A673 (cell line): ENCODE results near the gene NAA40.

Experiments used
- EZH2 ChIP-seq: fragments of 200-600 bp; sonication (generic); IDR thresholded peaks from 2 replicates; pipeline ENCODE4 v1.6.1; 2017; ENCODE audit warnings: borderline replicate concordance, low read depth, mild to moderate bottlenecking, mixed read lengths, antibody characterized with exemption, low read length; ENCODE audit not compliant: poor library complexity, severe bottlenecking
- TF ChIP-seq, protein P1 (sequence below): fragments of 300-800, 200-600 bp; sonication (generic); conservative IDR thresholded peaks from 2 replicates; pipeline ENCODE4 v1.5.1; 2017; ENCODE audit warnings: low read depth, mild to moderate bottlenecking, antibody characterized with exemption, low read length, moderate library complexity, mixed read lengths

DNA sequence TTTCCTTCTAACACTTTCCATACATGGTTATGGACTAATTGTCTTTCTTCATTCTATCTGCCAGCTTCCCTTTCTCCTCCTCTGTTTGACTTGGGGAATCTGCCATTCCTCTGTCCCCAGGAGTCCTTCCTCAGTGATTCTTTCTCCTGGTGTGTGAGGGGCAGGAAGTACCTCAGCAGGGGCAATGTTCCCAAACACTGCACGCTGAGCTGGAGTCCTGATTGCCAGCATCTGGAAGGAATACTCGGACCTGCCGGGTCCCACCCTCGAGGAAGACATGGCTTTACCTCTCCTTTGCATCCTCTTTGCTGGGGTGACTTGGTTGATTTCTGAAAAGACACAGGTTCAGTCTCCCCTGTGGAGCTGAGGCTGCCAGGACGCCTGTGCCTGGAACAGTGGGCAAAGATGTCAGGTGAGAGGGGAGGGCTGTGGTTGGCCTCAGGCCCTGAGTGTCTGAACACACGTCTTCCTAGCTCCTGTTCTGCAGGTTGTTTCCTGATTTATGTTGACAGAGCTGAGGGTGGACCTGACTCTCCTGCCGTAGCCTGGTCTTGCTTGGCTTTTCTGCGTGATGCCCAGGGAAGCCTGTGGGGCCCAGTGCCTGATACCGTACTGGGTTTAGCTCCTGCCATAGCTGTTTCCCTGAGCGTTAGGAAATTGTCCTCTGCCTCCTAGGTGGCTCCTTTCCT, 39.9 kb downstream of the NAA40 start:
- TF ChIP-seq, protein P1, sequence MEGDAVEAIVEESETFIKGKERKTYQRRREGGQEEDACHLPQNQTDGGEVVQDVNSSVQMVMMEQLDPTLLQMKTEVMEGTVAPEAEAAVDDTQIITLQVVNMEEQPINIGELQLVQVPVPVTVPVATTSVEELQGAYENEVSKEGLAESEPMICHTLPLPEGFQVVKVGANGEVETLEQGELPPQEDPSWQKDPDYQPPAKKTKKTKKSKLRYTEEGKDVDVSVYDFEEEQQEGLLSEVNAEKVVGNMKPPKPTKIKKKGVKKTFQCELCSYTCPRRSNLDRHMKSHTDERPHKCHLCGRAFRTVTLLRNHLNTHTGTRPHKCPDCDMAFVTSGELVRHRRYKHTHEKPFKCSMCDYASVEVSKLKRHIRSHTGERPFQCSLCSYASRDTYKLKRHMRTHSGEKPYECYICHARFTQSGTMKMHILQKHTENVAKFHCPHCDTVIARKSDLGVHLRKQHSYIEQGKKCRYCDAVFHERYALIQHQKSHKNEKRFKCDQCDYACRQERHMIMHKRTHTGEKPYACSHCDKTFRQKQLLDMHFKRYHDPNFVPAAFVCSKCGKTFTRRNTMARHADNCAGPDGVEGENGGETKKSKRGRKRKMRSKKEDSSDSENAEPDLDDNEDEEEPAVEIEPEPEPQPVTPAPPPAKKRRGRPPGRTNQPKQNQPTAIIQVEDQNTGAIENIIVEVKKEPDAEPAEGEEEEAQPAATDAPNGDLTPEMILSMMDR = no peak
- no peak for TF ChIP-seq EZH2
